Neural progenitor cell (in vitro differentiated cells): Measurements from ENCODE around the gene CFAP69. TPM values are rescaled to one million over a fixed set of nuclear protein-coding genes. Genes with fewer than 3 reads are reported as not detected.
"Not testable (repeated sequence)": the region's sequence is repeated elsewhere in the genome, so short reads cannot be mapped to it uniquely, and the experiment has no call there.

ENCODE experiments used
- DNase-seq: peaks from one replicate; pipeline ENCODE4 v3.0.0-alpha.2; 2016; ENCODE audit warnings: low spot score
- H2AFZ ChIP-seq: fragments of 200-600 bp; sonication (generic); replicated peaks from 2 replicates; pipeline ENCODE4 v1.6.1; 2016; ENCODE audit warnings: antibody characterized with exemption
- H3F3A ChIP-seq: fragments of 200-600 bp; sonication (generic); 2 replicates; pipeline ENCODE4 v1.6.1; 2016; ENCODE audit warnings: antibody characterized with exemption, low read depth
- H3K27ac ChIP-seq: fragments of 200-600 bp; sonication (generic); 2 replicates; pipeline ENCODE4 v1.5.1; 2016; ENCODE audit warnings: mild to moderate bottlenecking
- H3K27me3 ChIP-seq: fragments of 200-600 bp; sonication (generic); 2 replicates; pipeline ENCODE4 v1.6.1; 2016; ENCODE audit warnings: mild to moderate bottlenecking, moderate library complexity
- H3K36me3 ChIP-seq: fragments of 200-600 bp; sonication (generic); 2 replicates; pipeline ENCODE4 v1.5.1; 2016
- H3K4me1 ChIP-seq: fragments of 200-600 bp; sonication (generic); 2 replicates; pipeline ENCODE4 v1.6.1; 2016; ENCODE audit warnings: mixed run types
- H3K4me2 ChIP-seq: fragments of 200-600 bp; sonication (generic); 2 replicates; pipeline ENCODE4 v1.6.1; 2016
- H3K4me3 ChIP-seq: fragments of 200-600 bp; sonication (generic); 2 replicates; pipeline ENCODE4 v1.5.1; 2016
- H3K79me2 ChIP-seq: fragments of 200-600 bp; sonication (generic); 2 replicates; pipeline ENCODE4 v1.6.1; 2016; ENCODE audit warnings: low read depth
- H3K9ac ChIP-seq: fragments of 200-600 bp; sonication (generic); 2 replicates; pipeline ENCODE4 v1.6.1; 2016
- H3K9me3 ChIP-seq: fragments of 200-600 bp; sonication (generic); 2 replicates; pipeline ENCODE4 v1.5.1; 2016; ENCODE audit warnings: low read depth
- H4K20me1 ChIP-seq: fragments of 200-600 bp; sonication (generic); 2 replicates; pipeline ENCODE4 v1.6.1; 2016; ENCODE audit warnings: low read depth
- H3K27ac Mint-ChIP-seq: 3 replicates; pipeline ENCODE4 v1.8.0; 2021; ENCODE audit warnings: mixed read lengths
- H3K27me3 Mint-ChIP-seq: 2 replicates; pipeline ENCODE4 v1.8.0; 2022; ENCODE audit warnings: low read depth, mild to moderate bottlenecking, inconsistent platforms, moderate library complexity, mixed read lengths; ENCODE audit not compliant: insufficient read depth
- H3K36me3 Mint-ChIP-seq: 3 replicates; pipeline ENCODE4 v1.8.0; 2021; ENCODE audit warnings: mixed read lengths
- H3K4me1 Mint-ChIP-seq: 3 replicates; pipeline ENCODE4 v1.8.0; 2021; ENCODE audit warnings: mixed read lengths
- H3K4me3 Mint-ChIP-seq: 3 replicates; pipeline ENCODE4 v1.8.0; 2021; ENCODE audit warnings: mild to moderate bottlenecking, moderate library complexity, mixed read lengths
- H3K9me3 Mint-ChIP-seq: 3 replicates; pipeline ENCODE4 v1.8.0; 2020; ENCODE audit warnings: mixed read lengths
- CTCF ChIP-seq: fragments of 200-600 bp; sonication (generic); IDR thresholded peaks from 2 replicates; pipeline ENCODE4 v1.5.1; 2017; ENCODE audit warnings: antibody characterized with exemption, mild to moderate bottlenecking
- EZH2 ChIP-seq: fragments of 200-600 bp; sonication (generic); IDR thresholded peaks from 2 replicates; pipeline ENCODE4 v1.6.1; 2017; ENCODE audit warnings: antibody characterized with exemption, mild to moderate bottlenecking, moderate library complexity
- EZH2phosphoT487 ChIP-seq: fragments of 200-600 bp; sonication (generic); IDR thresholded peaks from 2 replicates; pipeline ENCODE4 v1.6.1; 2017; ENCODE audit warnings: antibody characterized with exemption
- total RNA-seq: library from RNA; depleted of rRNA; stranded (reverse); fragments of >200 nt; gene quantifications from 2 replicates; pipeline ENCODE4 v1.2.3, GENCODE V29; 2015; ENCODE audit warnings: low replicate concordance

Gene CFAP69
- total RNA-seq, 1 donor from 2014 or later = 4.8 TPM

GRCh38 chr7:90248706-90249105 is 3.7 kb downstream of the CFAP69 start:
- H3K4me1 Mint-ChIP-seq = peaks cover 13% of the 10 kb centered on the region
- Histone ChIP-seq H3K27ac (no peak overlapping the region), H2AFZ (no peak overlapping the region), H3K79me2 (no peaks in the 10 kb centered on the region), H3K9ac (no peak overlapping the region), H3F3A (peaks cover 18% of the 10 kb centered on the region), H3K4me1 (peaks cover 7% of the 10 kb centered on the region), H3K36me3 (no peaks in the 10 kb centered on the region), H3K27me3 (peaks cover 15% of the 10 kb centered on the region), H3K4me2 (no peak overlapping the region), H3K9me3 (no peaks in the 10 kb centered on the region), H3K4me3 (no peak overlapping the region), H4K20me1 (no peaks in the 10 kb centered on the region)
- no peak for TF ChIP-seq EZH2phosphoT487
- TF ChIP-seq CTCF = no peak
- TF ChIP-seq EZH2 = no peak
- no peak overlapping the region for H3K4me3 Mint-ChIP-seq
- DNase-seq = no peak
- H3K9me3 Mint-ChIP-seq = no peaks in the 10 kb centered on the region
- H3K27me3 Mint-ChIP-seq = peaks cover 2% of the 10 kb centered on the region
- H3K36me3 Mint-ChIP-seq = no peaks in the 10 kb centered on the region
- H3K27ac Mint-ChIP-seq = no peak overlapping the region

GRCh38 chr7:90250601-90251303 is 5.8 kb downstream of the CFAP69 start:
- TF ChIP-seq EZH2 = no peak
- TF ChIP-seq EZH2phosphoT487 = no peak
- TF ChIP-seq CTCF = no peak
- Histone ChIP-seq H3K36me3 (no peaks in the 10 kb centered on the region), H3K79me2 (no peaks in the 10 kb centered on the region), H3K9me3 (no peaks in the 10 kb centered on the region), H3K27ac (no peak overlapping the region), H3K4me3 (no peak overlapping the region), H3K9ac (no peak overlapping the region), H2AFZ (no peak overlapping the region), H3K27me3 (peaks cover 7% of the 10 kb centered on the region), H4K20me1 (no peaks in the 10 kb centered on the region), H3K4me1 (peaks cover 7% of the 10 kb centered on the region), H3F3A (peaks cover 11% of the 10 kb centered on the region), H3K4me2 (no peak overlapping the region)
- H3K27me3 Mint-ChIP-seq = peaks cover 2% of the 10 kb centered on the region
- no peaks in the 10 kb centered on the region for H3K9me3 Mint-ChIP-seq
- no peak for DNase-seq
- H3K4me1 Mint-ChIP-seq = peaks cover 8% of the 10 kb centered on the region
- no peak overlapping the region for H3K4me3 Mint-ChIP-seq
- H3K27ac Mint-ChIP-seq = no peak overlapping the region
- no peaks in the 10 kb centered on the region for H3K36me3 Mint-ChIP-seq

- no peak overlapping the region for H3K27ac ChIP-seq
- Mint-ChIP-seq H3K4me1 (peaks cover 3% of the 10 kb centered on the region), H3K9me3 (no peaks in the 10 kb centered on the region), H3K4me3 (no peak overlapping the region), H3K27me3 (peaks cover 2% of the 10 kb centered on the region), H3K36me3 (no peaks in the 10 kb centered on the region), H3K27ac (no peak overlapping the region)
- no peak overlapping the region for H3K4me2 ChIP-seq
- DNase-seq = no peak
- peaks cover 7% of the 10 kb centered on the region for H3K27me3 ChIP-seq
- peaks cover 6% of the 10 kb centered on the region for H3F3A ChIP-seq
- no peak overlapping the region for H3K9ac ChIP-seq
- H3K9me3 ChIP-seq = no peaks in the 10 kb centered on the region
- no peak overlapping the region for H3K4me3 ChIP-seq
- H4K20me1 ChIP-seq = no peaks in the 10 kb centered on the region
- H3K4me1 ChIP-seq = peaks cover 5% of the 10 kb centered on the region
- TF ChIP-seq EZH2phosphoT487 = no peak
- TF ChIP-seq EZH2 = no peak
- TF ChIP-seq CTCF = no peak
- no peak overlapping the region for H2AFZ ChIP-seq
- H3K36me3 ChIP-seq = no peaks in the 10 kb centered on the region
- no peaks in the 10 kb centered on the region for H3K79me2 ChIP-seq
Observed at GRCh38 chr7:90251304-90251635, 6.3 kb downstream of the CFAP69 start.

GRCh38 chr7:90256011-90256410 is 11.0 kb downstream of the CFAP69 start:
- not testable (repeated sequence) for H3K79me2 ChIP-seq, H3K27ac ChIP-seq, H3K27me3 Mint-ChIP-seq, H4K20me1 ChIP-seq, H3K36me3 ChIP-seq, H3F3A ChIP-seq, H3K4me1 ChIP-seq, H2AFZ ChIP-seq, H3K9me3 Mint-ChIP-seq, H3K4me3 ChIP-seq, H3K9me3 ChIP-seq, H3K27ac Mint-ChIP-seq, H3K4me2 ChIP-seq, H3K9ac ChIP-seq, H3K36me3 Mint-ChIP-seq, H3K27me3 ChIP-seq, H3K4me3 Mint-ChIP-seq, H3K4me1 Mint-ChIP-seq, DNase-seq
